Hepatocyte (in vitro differentiated cells): ENCODE measurements around the gene RNF151. TPM values are rescaled to one million over a fixed set of nuclear protein-coding genes. Genes with fewer than 3 reads are reported as not detected.

Experiments used
- DNase-seq: peaks from one replicate; pipeline ENCODE4 v3.0.0-alpha.2; 2016; ENCODE audit warnings: low spot score
- H2AFZ ChIP-seq: fragments of 200-600 bp; sonication (generic); 2 replicates; pipeline ENCODE4 v1.6.0; 2016; ENCODE audit warnings: antibody characterized with exemption, mild to moderate bottlenecking
- H3K27ac ChIP-seq: fragments of 200-600 bp; sonication (generic); 2 replicates; pipeline ENCODE4 v1.5.1; 2016; ENCODE audit warnings: mild to moderate bottlenecking
- H3K27me3 ChIP-seq: fragments of 200-600 bp; sonication (generic); 2 replicates; pipeline ENCODE4 v1.6.1; 2016
- H3K36me3 ChIP-seq: fragments of 200-600 bp; sonication (generic); replicated peaks from 2 replicates; pipeline ENCODE4 v1.5.1; 2016; ENCODE audit warnings: low read depth; ENCODE audit not compliant: insufficient read depth
- H3K4me1 ChIP-seq: fragments of 200-600 bp; sonication (generic); 2 replicates; pipeline ENCODE4 v1.5.1; 2016; ENCODE audit warnings: mild to moderate bottlenecking, moderate library complexity; ENCODE audit not compliant: insufficient read depth
- H3K4me2 ChIP-seq: fragments of 200-600 bp; sonication (generic); 2 replicates; pipeline ENCODE4 v1.6.0; 2016
- H3K4me3 ChIP-seq: fragments of 200-600 bp; sonication (generic); 2 replicates; pipeline ENCODE4 v1.5.1; 2016; ENCODE audit warnings: mild to moderate bottlenecking
- H3K79me2 ChIP-seq: fragments of 200-600 bp; sonication (generic); 2 replicates; pipeline ENCODE4 v1.6.0; 2017; ENCODE audit warnings: mild to moderate bottlenecking
- H3K9me2 ChIP-seq: fragments of 200-600 bp; sonication (generic); replicated peaks from 2 replicates; pipeline ENCODE4 v1.6.0; 2017; ENCODE audit warnings: mild to moderate bottlenecking; ENCODE audit not compliant: insufficient read depth
- H3K9me3 ChIP-seq: fragments of 200-600 bp; sonication (generic); 2 replicates; pipeline ENCODE4 v1.5.1; 2016; ENCODE audit warnings: low read depth, mild to moderate bottlenecking
- H4K20me1 ChIP-seq: fragments of 200-600 bp; sonication (generic); 2 replicates; pipeline ENCODE4 v1.6.0; 2016; ENCODE audit warnings: mild to moderate bottlenecking; ENCODE audit not compliant: insufficient read depth, poor library complexity, severe bottlenecking
- CTCF ChIP-seq: fragments of 200-600 bp; sonication (generic); IDR thresholded peaks from 2 replicates; pipeline ENCODE4 v1.5.1; 2016; ENCODE audit warnings: antibody characterized with exemption, mild to moderate bottlenecking; ENCODE audit not compliant: poor library complexity
- EZH2 ChIP-seq: fragments of 200-600 bp; sonication (generic); IDR thresholded peaks from 2 replicates; pipeline ENCODE4 v1.6.1; 2016; ENCODE audit warnings: antibody characterized with exemption, mild to moderate bottlenecking, borderline replicate concordance
- EZH2phosphoT487 ChIP-seq: fragments of 200-600 bp; sonication (generic); IDR thresholded peaks from one replicate; pipeline ENCODE4 v1.6.1; 2018; ENCODE audit warnings: antibody characterized with exemption, mild to moderate bottlenecking, low read depth, moderate library complexity; ENCODE audit not compliant: unreplicated experiment, severe bottlenecking
- WGBS: methylation state at CpG from one replicate; pipeline ENCODE4 v1.1.6; 2016; ENCODE audit warnings: low lambda C conversion rate; ENCODE audit errors: missing lambda C conversion rate; 5-methylcytosine and 5-hydroxymethylcytosine counted together
- polyA plus RNA-seq: library from polyadenylated mRNA; unstranded; fragments of >200 nt; fragmentation: Nextera tagmentation; extraction: Ambion mirVana; gene quantifications from 2 replicates; pipeline ENCODE4 v1.2.1, GENCODE V29; 2016
- total RNA-seq: library from RNA; depleted of rRNA; stranded (reverse); fragments of >200 nt; gene quantifications from 2 replicates; pipeline ENCODE4 v1.2.3, GENCODE V29; 2014

Gene RNF151
- total and polyA plus RNA-seq, 2 experiments from 2014 or later: not detected

GRCh38 chr16:1991135-1991551 is 24.5 kb downstream of the RNF151 start:
- Histone ChIP-seq H3K4me3 (no peak overlapping the region), H3K9me3 (no peaks in the 10 kb centered on the region), H3K4me1 (peaks cover 19% of the 10 kb centered on the region), H4K20me1 (no peaks in the 10 kb centered on the region), H3K27me3 (peaks cover 27% of the 10 kb centered on the region), H2AFZ (no peak overlapping the region), H3K4me2 (peak overlapping the region; percentile 82), H3K36me3 (no peaks in the 10 kb centered on the region), H3K27ac (no peak overlapping the region), H3K79me2 (peaks cover 5% of the 10 kb centered on the region), H3K9me2 (no peaks in the 10 kb centered on the region)
- no peak for DNase-seq
- WGBS: 23% methylated on average over 18 of the region's 18 CpGs
- no peak for TF ChIP-seq EZH2phosphoT487
- TF ChIP-seq CTCF: no peak
- no peak for TF ChIP-seq EZH2

GRCh38 chr16:1991588-1991947 is 24.9 kb downstream of the RNF151 start:
- no peak for TF ChIP-seq EZH2phosphoT487
- no peak for TF ChIP-seq EZH2
- no peak for TF ChIP-seq CTCF
- Histone ChIP-seq H3K9me2 (no peaks in the 10 kb centered on the region), H3K4me1 (peaks cover 19% of the 10 kb centered on the region), H4K20me1 (no peaks in the 10 kb centered on the region), H3K27ac (no peak overlapping the region), H3K36me3 (no peaks in the 10 kb centered on the region), H3K27me3 (peaks cover 27% of the 10 kb centered on the region), H2AFZ (peak overlapping the region; percentile 64), H3K4me3 (no peak overlapping the region), H3K79me2 (peaks cover 2% of the 10 kb centered on the region), H3K9me3 (no peaks in the 10 kb centered on the region), H3K4me2 (peak overlapping the region; percentile 82)
- WGBS: 26% methylated on average over 22 of the region's 22 CpGs
- no peak for DNase-seq

GRCh38 chr16:1991948-1992703 is 25.5 kb downstream of the RNF151 start:
- TF ChIP-seq EZH2: no peak
- no peak for TF ChIP-seq EZH2phosphoT487
- no peak for TF ChIP-seq CTCF
- H3K27me3 ChIP-seq: peaks cover 27% of the 10 kb centered on the region
- no peaks in the 10 kb centered on the region for H3K36me3 ChIP-seq
- no peaks in the 10 kb centered on the region for H3K79me2 ChIP-seq
- H3K9me3 ChIP-seq: no peaks in the 10 kb centered on the region
- H2AFZ ChIP-seq: peak overlapping the region; percentile 64
- no peak overlapping the region for H3K4me3 ChIP-seq
- no peak overlapping the region for H3K27ac ChIP-seq
- WGBS: 9% methylated on average over 49 of the region's 96 CpGs
- H4K20me1 ChIP-seq: no peaks in the 10 kb centered on the region
- no peaks in the 10 kb centered on the region for H3K9me2 ChIP-seq
- DNase-seq: peak; percentile 95
- H3K4me1 ChIP-seq: peaks cover 24% of the 10 kb centered on the region
- H3K4me2 ChIP-seq: peak overlapping the region; percentile 82
